ENCODE data around the gene ARHGEF16.

ARHGEF16 gene

DNA sequence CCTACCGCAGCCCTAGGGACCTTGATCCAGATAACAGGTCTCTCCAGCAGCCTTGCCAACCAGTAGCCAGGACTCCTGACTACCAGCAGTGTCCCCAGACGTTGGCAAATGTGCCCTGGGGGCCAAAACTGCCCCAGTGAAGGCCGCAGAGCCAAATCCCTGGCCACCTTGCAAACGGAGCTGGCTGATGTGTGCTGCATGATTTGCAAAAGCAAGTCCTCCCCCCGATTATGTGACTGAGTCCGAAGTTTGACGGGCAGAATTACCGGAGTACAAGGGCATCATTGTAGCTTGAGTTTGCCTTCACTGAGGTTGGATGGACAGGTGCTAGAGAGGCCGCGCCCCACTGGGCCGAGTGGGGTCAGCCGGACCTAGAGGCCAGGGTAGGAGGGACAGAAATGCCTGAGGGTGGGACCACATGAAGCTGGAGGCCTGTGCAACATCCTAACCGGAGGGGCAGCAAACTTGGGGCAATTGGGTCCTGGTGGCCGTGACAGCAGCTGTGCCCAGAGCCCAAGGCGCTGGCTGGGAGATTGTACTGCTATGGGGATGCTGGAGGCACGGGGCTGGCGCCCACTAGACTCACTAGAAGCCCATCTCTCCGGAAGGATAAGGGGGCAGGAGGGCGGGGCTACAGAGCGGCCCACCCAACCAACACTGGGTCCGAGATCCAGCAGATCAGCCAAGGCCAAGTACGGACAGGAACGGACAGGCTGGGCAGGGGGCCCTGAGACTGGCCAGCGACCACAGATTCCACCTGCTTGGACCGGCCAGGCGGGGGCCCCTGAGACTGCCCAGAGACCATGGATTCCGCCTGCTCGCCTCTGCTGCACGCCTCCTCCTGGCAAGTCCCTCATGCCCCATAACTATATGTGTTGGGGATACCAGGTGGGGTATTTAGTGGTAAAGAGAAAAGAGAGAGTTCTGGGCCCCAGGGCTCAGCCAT, 2.8 kb downstream of the ARHGEF16 start:
- no peak for DNase-seq (ENCODE audit: low read depth in 2 of 2)

DNA sequence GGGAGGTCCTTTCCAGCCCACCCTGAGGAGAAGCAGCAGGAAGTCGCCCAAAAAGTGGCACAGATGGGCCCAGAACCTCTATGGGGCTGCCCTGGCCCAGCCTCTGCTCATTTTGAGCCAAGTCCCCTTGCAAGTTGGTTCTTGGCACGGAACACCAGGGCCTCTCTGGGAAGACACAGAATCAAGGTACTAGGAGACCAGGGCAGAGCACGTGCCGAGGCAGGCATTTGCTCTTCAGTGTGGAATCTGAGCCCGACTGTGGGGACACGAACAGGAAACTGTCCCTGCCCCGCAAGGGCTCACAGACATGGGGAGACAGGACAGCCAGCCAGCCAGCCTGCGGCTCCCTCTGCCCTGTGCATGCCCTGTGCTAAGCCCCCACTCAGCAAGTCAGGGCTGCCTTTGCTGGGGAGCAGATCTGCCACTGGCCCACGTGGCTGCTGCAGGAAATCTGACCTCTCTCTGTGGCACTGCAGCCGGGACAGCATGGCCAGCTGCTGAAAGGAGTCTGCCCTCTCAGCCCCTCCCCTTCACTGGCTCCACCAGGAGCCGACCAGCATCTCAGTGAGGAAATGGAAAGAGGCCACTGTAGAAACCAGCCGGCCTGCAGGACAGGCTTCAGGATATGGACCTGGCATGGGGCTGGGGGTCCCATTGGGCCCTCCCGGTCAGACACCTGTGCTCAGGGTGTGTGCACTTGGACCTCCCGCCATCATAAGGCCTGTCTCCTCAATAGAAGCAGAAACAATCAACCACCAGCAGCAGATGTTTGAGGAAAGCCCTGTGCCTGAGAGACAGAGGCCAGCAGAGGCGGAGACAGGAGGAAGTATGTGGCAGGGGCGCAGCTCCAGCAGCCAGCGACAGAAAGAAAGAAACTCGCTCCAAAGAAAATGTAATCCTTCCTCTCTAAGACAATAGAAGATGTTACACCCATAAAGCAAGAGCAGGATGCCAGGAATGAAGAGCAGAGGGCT, 3.7 kb downstream of the ARHGEF16 start:
- DNase-seq (ENCODE audit: low read depth in 2 of 2), result no peak

- DNase-seq (ENCODE audit: low read depth in 2 of 2), result no peak
Measured at GRCh38 chr1:3459051-3459908, 4.8 kb downstream of the ARHGEF16 start.

DNA sequence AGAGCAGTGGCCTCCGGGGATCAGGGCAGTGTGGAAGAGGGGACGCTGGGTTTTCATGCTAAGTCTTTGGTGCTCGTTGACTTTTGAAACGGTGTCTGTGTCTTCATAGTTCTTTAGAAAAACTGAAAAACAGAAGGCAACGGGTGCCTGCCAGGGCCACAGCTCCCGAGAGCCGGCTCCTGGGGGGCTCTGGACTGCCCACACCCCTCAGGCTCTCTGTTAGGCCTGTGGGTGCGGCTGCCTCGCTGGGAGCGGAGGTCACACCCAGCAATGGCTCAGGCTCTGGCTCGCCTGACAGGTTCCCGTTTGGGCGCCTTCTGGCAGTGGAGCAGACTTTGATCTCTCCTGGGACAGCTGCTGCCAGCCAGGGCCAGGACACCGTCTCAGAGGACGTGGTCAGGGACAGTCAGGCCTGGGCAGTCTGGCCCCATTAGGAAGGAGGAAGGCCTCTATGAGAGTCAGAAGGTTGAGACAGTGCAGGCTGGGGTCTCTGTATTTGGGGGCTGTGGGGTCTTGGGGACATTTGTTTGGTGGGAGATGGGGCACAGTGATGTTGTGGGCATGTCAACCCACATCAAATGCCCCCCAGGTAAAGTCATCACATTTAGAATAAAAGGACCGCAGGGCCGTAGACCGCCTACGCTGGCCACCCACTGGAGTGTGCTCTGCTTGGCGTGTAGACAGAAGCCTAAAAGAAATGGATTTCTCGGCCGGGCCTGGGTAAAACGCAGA, 5.6 kb downstream of the ARHGEF16 start:
- DNase-seq (ENCODE audit: low read depth in 2 of 2), result no peak

- DNase-seq (ENCODE audit: low read depth in 2 of 2), result no peak
Measured at GRCh38 chr1:3460672-3461131, 6.2 kb downstream of the ARHGEF16 start.

- DNase-seq (ENCODE audit: low read depth in 2 of 2), result no peak
Measured at GRCh38 chr1:3461238-3461933, 6.9 kb downstream of the ARHGEF16 start.

DNA sequence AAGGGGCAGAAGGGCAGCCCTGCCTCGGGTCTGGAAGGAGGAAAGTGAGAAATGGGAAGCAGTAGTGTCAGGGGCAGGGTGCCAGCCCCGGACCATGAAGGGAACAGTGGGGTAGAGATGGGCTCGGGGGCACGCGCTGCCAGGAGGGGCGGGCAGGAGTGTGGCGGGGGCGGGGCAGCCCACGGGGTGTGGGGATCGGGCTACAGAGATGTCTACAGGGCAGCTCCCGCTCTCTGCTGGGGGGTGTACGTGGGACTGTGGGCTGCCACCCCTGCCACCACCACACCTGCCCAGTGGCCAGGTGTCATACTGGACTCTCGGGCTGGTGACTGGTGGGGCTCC, 7.4 kb downstream of the ARHGEF16 start:
- no peak for DNase-seq (ENCODE audit: low read depth in 2 of 2)

GRCh38 chr1:3462356-3463012, 8.0 kb downstream of the ARHGEF16 start:
- no peak for DNase-seq (ENCODE audit: low read depth in 2 of 2)

GRCh38 chr1:3463013-3463385, 8.5 kb downstream of the ARHGEF16 start:
- no peak for DNase-seq (ENCODE audit: low read depth in 2 of 2)

- DNase-seq (ENCODE audit: low read depth in 2 of 2), result no peak
Measured at GRCh38 chr1:3463408-3463863, 9.0 kb downstream of the ARHGEF16 start.

GRCh38 chr1:3463891-3464648, 9.6 kb downstream of the ARHGEF16 start:
- DNase-seq (ENCODE audit: low read depth in 2 of 2), result no peak

- no peak for DNase-seq (ENCODE audit: low read depth in 2 of 2)
Measured at GRCh38 chr1:3464649-3465025, 10.2 kb downstream of the ARHGEF16 start.

GRCh38 chr1:3465091-3465934, 10.8 kb downstream of the ARHGEF16 start:
- DNase-seq (ENCODE audit: low read depth in 2 of 2), result no peak

DNA sequence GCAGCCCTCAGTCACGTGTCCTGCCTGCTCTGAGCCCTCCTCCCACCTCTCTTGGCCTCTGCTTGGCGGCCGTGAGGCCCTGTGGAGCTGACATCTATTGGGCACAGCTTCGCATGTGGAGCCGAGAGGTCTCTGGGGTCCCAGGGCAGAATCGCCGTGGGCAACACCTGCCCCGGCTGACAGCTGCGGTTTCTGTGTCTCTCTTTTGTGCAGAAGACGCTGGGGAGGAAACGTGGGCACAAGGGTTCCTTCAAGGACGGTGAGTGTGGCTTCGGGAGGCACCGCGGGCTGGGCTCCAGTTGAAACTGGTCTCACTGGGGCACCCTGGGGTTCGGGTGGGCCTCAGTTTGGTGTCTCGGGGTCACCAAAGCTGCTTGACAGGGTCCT, 11.5 kb downstream of the ARHGEF16 start:
- no peak for DNase-seq (ENCODE audit: low read depth in 2 of 2)

DNA sequence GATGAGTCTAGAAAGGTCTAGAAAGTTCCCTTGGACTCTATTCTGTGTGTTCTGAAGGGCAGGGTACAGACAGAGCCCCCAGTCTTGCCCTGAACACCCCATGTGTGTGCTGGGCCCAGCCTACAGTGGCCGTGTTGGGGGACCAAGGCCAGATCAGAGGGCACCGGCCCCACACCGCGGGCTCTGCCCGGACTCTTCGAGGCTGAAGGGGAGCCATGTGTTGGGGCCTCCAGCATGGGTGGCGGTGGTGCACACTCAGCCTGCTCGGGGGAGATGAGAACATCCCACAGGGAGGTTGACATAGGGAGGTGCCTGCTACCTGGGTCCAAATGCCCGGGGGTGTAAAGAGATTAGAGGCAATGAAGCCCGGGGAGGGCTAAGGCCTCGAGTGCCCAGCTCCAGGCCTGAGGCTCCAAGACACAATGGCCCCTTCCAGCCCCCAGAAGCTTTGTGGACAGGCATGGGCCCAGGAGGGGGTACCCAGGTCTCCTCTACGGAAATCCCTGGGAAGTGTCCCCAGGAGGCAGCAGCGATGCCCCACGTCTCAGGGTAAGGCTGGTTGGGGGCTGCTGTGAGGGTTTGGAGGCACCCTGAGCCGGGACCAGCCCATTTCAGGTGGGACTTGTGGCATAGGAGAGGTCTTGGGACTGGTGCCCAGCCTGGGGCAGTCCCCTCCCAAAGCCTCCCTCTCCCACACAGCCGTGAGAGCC, 12.1 kb downstream of the ARHGEF16 start:
- DNase-seq (ENCODE audit: low read depth in 2 of 2), result no peak

DNA sequence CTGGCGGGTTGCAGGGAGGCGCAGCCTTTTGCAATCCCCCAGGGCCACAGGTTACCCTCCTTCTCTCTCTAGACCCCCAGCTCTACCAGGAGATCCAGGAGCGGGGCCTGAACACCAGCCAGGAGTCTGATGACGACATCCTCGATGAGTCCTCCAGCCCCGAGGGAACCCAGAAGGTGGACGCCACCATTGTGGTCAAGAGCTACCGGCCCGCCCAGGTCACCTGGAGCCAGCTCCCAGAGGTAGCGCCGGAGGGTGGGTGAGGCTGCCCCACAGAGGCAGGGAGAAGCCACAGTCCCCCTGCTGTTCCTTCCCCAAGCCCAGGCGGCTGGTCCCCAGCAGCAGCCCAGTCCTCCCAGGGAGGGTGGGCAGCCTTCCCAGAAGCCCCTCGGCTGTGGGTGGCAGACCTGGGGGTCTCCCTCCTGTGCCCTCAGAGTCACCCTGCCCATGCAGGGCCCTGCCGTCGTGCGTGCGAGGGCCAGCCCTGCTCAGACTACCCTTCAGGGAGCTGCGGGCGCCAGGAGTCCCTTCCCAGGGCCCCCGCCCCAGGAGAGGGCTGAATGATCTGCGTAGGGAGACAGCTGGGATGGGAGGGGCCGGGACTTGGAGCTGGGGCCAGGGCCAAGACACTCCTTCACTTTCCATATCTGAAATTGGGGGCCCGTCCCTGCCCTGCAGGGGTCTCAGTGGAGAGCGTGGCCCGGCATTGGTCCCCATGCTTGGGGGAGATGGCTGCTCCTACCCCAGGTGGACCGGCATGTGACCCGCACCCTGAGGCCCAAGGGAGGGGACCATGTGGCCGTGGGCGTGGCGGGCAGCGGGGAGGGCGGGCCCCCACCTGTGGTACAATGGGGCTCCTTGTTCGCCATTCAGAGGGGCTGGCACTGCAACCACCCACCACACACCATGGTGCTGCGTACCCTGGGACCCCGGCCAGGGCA, 12.9 kb downstream of the ARHGEF16 start:
- DNase-seq (ENCODE audit: low read depth in 2 of 2), result no peak

All from stimulated activated CD8-positive, alpha-beta memory T cell treated with anti-CD3 and anti-CD28 coated beads, Interleukin-2, amount 100 ng/mL, for 48 hours (primary cell).